Measurements from ENCODE around the gene DFFB.
"Not testable (repeated sequence)": the region's sequence is repeated elsewhere in the genome, so short reads cannot be mapped to it uniquely, and the experiment has no call there.

Gene DFFB

DNA sequence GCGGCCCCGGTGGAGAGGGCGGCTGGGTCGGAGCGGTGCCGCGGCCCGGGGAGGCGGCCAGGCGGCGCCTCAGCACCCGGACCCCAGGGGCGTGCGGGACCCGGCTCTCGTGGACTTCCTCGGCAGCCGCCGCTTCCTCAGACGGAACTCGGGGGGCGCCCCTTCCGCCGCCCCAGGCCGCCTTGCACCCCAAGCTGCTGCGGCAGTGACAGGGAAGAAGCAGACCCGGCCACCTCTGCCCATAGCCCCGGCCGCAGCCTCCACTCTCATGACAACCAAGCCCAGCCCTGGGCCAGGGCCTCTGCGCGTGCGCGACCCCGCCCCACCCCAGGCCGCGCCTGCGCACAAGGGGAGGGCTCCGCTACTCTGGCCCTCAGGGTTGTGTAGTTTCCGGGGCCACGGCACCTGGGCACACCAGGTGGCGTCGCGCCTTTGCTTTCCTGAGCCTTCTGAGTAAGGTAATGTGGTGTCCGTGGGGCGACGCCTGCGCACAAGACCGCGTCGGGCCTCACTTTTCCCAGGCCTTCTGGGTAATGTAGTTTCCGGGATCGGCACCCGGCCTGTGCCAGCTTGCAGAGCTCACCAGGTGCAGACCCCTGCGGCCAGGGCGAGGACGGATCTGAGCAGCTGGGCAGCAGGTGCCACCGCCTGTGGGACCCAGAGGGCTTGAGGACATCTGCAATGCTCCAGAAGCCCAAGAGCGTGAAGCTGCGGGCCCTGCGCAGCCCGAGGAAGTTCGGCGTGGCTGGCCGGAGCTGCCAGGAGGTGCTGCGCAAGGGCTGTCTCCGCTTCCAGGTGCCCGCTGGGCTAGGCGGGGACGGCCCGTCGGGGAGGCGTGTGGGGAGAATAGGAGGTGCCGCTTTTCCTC, at the start of gene DFFB, which contains the start of gene CEP104:
Gene DFFB (plus strand): TSS at position 554 of the 868 bp plus-strand sequence. CDS start 128 bp downstream, at position 682.
Gene CEP104 (minus strand): TSS at position 289 of the 868 bp plus-strand sequence. CDS start 4,804 bp downstream, outside the sequence.
- DNase-seq = no peak

DNA sequence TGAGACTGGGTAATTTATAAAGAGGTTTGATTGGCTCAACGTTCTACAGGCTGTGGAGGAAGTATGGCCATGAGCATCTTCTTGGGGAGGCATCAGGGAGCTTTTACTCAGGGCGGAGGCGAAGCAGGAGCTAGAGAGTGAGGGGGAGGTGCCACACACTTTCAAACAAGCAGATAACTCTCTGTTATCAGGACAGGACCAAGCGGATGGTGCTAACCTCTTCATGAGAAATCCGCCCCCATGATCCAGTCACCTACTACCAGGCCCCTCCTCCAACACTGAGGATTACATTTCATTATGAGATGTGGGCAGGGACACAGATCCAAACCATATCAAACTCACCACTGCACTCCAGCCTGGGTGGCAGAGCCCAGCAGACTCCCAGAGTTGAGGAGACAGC, 49.5 kb upstream of the DFFB start:
- no peak for DNase-seq

GRCh38 chr1:3809680-3810079, 47.6 kb upstream of the DFFB start:
- DNase-seq = no peak

- not testable (repeated sequence) for DNase-seq
Measured at GRCh38 chr1:3810149-3810761, 47.0 kb upstream of the DFFB start.

GRCh38 chr1:3811595-3811911, 45.7 kb upstream of the DFFB start:
- no peak for DNase-seq

DNA sequence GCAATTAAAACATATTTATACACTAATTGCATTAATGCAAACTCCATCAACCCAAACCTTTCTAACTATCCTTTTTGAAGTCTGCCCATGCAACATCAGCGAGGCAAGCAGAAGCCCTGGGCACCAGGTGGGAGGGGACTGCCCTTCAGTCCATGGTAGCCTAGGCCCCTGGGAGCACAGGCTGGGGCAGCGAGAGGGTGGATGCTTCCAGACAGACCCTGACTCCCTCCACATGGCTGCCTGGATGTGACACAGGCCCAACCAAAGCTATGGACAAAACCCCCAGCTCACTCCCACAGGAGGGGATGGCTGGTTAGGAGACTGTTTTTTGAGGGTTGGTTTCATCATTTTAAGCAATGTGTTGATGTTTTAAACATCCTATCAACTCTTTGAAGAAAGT, 43.2 kb upstream of the DFFB start:
- no peak for DNase-seq

DNA sequence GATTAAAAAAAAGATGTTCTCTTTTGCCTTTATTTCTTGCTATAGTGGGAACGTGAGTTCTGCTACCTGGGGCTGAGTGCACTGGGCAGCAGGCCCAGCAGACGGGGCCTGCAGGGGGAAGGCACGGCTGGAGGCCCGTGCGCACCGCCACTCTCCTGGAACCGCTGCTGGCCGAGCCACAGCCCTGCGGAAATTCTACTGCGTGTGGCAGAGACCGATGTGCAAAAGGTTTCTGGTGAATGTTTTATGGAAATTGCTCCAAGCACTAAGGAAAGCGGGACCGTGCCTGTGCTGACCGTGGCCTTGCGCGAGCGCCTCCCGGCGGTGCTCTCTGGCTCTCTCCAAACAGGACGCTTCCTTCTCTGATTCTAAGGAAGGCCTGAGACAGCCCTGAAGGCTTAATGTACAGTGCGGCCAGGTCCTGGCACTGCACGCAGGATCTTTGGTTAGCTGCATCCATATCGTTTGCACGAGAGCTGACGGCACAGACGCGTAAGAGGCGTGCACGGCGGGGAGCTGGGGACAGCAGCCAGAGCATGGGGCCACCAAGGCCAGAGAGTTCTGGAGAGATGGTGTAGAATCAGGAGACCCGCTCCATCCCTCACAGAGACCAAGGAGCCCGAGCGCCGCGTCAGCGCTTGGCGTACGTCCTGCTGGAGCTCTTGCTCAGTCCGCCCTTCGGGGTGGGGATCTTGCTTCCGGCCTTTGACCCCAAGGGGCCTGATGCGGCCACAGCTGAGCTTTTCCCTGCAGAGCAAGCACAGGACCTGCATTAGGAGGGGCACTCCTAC, 42.3 kb upstream of the DFFB start:
- no peak for DNase-seq

- no peak for DNase-seq
Measured at GRCh38 chr1:3816331-3817137, 40.7 kb upstream of the DFFB start.

DNA sequence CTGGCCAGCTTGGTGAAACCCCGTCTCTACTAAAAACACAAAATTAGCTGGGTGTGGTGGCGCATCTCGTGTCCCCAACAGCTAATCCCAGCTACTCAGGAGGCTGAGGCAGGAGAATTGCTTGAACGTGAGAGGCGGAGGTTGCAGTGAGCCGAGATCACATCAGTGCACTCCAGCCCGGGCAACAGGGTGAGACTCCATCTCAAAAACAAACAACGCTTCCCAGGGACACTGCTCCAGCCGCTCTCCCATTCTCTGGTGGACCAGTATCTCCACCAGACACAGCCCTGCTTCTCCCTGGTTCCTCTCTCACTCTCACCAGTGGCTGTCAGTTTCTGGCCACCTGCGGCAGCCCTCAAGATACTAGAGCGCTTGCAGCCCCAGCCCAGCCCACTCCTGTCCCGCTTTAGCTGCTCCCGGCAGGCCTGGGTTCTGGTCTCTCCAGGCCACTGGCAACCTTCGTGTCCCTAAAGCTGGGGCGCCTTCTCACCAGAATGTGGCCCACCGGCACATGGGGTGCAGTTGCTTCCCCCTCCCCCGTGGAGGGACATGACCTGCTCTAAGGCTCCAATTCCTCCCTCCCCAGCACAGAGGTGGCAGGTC, 40.0 kb upstream of the DFFB start:
- no peak for DNase-seq

- DNase-seq = no peak
Measured at GRCh38 chr1:3817821-3818597, 39.3 kb upstream of the DFFB start.

- no peak for DNase-seq
Measured at GRCh38 chr1:3819771-3820200, 37.5 kb upstream of the DFFB start.

- DNase-seq = no peak
Measured at GRCh38 chr1:3820316-3820715, 37.0 kb upstream of the DFFB start.

DNA sequence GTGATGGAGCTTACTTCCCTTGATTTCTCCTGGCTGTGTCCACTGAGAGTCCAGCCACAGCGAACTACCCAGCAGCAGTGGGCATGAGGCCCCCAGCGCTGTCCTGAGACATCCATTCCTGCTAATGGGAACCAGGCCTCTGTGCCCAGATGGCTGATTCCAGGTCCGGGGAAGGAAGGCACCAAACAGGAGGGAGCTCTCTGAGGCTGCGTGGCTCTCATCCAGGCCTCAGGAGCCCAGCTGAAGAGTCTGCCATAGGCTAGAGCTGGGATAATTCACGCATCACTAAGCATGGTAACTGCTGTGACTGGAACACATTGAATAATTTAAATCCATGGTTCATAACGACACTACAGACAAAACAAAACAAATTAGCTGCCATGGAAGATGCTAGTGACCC, 36.3 kb upstream of the DFFB start:
- DNase-seq = no peak

DNA sequence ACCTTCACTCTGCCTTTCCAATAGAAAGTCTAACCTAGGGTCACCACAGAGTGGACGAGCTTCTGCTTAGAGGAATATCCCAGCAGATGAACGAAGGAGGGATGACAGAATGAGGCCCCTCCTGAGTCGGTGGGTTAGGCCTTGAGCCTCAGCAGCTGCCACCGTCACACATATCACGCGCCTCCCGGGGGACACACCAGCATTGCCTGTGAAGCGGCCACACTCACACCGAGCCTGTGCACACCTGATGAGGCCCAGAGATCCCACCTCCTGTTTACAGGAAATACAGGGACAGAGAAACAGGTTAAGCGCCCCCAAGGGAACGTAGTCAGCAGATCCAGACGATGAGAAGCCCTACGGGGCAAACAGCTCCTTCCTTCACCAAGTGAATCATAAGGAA, 35.8 kb upstream of the DFFB start:
- DNase-seq = no peak

DNA sequence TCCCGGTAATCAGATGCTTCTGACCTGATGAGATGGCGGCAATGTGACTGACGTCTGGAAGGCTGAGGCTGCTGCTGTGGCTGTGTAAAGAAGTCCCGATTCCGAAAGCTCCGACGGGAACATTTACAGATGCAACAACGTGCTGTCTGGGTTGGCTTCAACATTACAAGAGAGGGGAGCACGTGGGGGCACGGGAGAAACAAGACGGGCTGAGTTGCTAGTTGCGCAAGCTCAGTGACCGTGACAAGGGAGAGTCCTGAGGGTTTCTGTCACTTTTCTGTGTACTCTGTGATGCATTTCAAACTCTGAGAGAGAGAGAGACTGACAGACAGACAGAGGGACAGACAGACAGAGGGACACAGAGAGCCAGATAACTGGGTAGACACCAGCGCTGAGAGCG, 35.4 kb upstream of the DFFB start:
- no peak for DNase-seq

DNA sequence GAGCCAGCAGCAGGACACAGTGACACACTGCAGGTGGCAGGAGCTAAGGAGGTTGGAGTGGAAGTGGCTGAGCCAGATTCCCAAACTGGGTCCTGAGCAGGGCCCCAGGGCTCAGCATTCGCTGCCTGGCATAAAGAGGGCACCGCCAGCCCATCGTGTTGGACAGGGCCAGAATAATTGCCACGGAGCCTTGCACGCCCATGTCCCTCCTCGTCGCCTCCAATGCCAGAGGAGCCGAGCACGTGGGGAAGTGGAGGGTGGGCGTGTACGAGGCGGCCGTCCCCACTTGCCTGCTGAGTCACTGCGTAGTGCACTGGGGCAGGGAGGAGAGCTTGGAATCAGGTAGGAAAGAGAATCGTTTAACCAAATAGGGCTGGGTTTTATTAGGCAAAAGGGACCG, 34.9 kb upstream of the DFFB start:
- no peak for DNase-seq

- no peak for DNase-seq
Measured at GRCh38 chr1:3824650-3825049, 32.6 kb upstream of the DFFB start.

DNA sequence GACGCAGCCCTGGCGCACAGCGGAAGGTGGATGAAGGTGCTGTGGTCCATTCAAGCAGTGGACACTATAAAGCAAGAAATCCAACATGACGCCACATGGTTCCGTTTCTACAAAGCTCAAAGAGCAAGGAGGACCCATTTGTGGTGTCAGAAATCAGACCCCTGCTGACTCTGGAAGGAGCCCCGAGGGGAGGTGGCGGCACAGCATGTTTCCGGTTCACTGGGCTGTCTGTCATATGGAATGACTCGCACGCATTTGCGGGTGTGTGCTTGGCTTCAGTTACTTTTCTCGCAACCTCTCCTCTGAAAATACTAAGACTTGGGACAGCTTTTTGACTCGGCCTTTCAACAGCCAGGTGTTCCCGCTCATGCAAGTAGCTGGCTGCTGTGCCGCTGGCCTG, 31.9 kb upstream of the DFFB start:
- DNase-seq = no peak

DNA sequence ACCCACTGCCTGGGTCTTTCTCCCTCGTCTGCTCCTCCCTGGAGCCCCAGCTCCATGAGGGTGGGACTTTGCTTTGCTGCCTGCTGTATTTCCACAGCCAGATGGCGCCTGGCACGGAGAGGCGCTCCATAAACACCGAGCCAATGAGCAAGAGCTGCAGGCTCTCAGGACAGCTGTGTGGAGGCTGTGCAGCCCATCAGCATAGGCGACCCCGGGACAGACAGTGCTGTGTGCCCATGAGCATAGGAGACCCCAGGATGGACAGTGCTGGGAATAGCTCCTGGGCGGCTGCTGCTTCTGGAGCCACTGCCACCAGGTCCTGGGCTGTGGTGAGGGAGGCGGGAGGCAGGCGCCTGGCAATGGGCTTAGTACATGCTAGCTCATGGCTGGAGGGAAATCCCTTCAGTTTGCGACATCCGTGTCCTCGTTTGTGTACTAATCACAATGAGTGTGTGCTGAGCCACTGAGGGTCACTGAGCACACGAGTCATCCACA, 29.4 kb upstream of the DFFB start:
- no peak for DNase-seq

DNA sequence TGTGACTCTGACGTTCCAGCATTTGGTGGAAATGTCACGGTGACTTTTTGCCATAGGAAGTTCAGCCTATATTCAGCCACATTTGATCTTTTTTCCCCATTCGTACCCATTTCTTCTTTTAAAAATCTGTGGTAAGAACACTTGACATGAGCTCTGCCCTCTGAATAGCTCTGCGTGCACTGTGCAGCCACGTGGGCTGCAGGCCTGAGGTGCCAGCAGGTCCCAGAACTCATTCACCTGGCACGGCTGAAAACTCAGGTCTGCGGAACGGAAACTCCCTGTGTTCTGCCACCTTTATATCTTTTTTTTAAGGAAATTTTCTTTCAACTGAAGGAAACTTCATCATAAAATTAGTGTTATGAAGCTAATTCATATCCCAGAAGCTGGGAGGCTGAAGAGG, 28.9 kb upstream of the DFFB start:
- DNase-seq = no peak

GRCh38 chr1:3831689-3832088, 25.6 kb upstream of the DFFB start:
- no peak for DNase-seq
